G401.6 (cell line): Measurements from ENCODE around the gene P3H4.
"Not testable (repeated sequence)": the region's sequence is repeated elsewhere in the genome, so short reads cannot be mapped to it uniquely, and the experiment has no call there.

Experiments
- FAIRE-seq: peaks from 2 replicates; lab custom pipeline; 2012; peaks lifted over from hg19 to GRCh38; lab: Jason Lieb, UNC

Gene P3H4, protein sequence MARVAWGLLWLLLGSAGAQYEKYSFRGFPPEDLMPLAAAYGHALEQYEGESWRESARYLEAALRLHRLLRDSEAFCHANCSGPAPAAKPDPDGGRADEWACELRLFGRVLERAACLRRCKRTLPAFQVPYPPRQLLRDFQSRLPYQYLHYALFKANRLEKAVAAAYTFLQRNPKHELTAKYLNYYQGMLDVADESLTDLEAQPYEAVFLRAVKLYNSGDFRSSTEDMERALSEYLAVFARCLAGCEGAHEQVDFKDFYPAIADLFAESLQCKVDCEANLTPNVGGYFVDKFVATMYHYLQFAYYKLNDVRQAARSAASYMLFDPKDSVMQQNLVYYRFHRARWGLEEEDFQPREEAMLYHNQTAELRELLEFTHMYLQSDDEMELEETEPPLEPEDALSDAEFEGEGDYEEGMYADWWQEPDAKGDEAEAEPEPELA

DNA sequence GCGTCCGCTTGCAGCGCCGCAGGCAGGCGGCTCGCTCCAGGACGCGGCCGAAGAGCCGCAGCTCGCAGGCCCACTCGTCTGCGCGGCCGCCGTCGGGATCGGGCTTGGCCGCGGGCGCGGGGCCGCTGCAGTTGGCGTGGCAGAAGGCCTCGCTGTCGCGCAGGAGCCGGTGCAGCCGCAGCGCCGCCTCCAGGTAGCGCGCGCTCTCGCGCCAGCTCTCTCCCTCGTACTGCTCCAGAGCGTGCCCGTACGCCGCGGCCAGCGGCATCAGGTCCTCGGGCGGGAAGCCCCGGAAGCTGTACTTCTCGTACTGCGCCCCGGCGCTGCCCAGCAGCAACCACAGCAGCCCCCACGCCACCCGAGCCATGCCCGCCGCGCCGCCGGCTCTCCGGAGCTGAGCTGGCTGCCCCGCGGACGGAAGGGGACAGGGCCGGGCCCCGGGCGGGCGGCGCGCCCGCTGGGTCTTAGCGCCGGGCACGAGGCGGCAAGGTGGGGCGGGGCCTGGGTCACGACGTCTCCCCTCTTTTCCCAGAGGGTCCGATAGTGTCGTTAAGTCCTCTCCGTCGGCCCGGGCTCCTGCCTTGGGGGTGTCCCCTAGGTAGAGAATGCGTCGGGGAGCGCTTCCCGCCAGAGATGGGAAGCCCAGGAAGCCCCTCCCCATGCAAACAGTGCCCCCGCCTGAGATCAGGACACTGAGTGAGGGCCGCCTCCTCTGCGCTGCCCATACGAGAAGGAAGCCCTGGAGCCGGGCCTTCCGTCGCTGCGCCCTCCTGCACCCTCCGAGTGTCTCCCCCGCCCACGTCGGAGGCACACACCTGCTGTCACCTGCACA is at the start of gene P3H4:
Gene P3H4, minus strand, starts transcription at position 401 of the 832 bp plus-strand sequence. Its CDS starts 34 bp downstream, at position 367.
- no peak for FAIRE-seq

DNA sequence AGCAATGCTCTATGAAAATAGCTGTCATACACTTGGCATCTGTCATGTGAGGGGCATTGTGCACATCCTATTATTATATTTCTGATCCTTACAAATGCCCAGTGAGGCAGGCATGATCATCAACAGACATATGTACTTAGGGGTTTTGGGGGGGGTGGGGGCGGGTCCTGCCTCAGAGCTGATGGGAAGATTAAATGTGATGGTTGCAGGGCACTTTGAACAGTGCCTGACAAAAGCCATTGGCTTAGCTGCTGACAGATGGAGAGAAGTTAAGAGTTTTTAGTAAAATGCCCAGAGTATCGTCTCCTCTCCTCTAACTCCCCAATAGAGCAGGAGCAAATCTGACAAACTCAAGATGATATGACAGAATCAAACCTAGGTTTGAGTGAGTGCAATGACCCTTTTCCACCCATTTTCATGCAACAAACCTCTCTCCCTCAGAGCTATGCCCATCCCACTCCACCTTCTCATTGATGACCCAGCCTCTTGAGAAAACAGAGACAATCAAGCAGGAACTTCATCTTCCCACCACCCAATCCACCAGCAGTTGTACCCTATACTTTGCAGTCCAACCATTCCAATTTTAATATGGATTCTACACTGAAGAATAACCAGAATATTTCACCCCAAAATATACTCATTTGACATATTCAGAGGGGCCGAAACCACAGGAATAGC is 48.6 kb upstream of the P3H4 start:
- FAIRE-seq = no peak

DNA sequence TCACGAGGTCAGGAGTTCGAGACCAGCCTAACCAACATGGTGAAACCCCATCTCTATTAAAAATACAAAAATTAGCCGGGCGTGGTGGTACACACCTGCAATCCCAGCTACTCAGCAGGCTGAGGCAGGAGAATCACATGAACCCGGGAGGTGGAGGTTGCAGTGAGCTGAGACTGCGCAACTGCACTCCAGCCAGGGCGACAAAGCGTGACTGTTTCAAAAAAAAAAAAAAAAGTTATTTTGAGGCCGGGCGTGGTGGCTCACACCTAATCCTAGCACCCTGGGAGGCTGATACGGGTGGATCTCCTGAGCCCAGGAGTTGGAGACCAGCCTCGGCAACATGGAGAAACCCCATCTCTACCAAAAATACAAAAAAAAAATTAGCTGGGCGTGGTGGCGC is 39.6 kb upstream of the P3H4 start:
- not testable (repeated sequence) for FAIRE-seq

DNA sequence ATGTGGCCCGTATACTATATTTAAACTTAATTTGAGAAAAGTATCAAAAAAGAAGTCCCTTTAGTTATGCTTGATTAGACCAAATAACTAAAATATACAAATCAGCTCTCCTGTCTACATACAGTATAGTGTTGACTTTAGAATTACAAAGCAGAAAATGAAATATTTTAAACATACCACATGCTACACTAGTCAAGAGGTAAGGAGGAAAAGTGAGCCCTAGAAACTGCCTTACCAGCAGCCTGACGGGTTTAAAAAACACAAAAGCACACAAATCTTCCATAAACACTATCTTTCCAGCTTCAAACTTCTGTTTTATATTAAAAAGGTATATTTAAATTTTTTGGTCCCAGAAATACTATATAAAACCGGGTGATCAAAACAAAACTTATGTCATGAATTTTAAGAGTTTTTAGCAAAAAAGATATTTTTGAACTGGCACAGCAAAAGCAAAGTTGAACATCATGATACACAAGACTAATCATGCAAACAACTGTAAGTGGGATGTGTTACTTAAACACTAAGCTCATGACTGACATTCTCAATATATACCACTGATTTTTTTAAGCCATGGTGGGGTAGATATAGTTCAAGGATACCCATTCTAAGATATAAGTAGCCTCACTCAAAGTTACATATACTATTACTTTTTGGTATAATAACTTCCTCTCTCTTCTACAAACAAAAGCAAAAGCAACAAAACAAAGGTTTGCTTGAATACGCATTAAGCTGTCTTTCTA is 37.7 kb upstream of the P3H4 start:
- no peak for FAIRE-seq

DNA sequence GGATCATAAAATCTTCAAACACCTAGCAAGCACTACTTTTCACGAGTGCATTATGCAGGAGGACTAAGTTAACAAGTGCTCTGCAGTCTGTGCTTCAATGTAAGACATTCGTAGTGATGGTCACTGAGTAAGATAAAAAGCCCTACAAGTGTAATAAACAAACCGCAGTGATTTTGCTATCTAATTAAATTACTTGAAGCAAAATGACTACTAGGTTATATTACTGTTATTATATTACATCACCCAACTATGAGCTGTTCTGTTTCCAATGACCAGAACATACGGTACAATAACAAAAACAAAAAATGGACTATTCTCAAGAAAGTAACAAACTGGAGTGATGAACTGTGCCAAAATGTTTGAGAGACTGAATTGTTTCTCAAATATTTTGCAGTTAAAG is 37.0 kb upstream of the P3H4 start:
- FAIRE-seq = no peak

DNA sequence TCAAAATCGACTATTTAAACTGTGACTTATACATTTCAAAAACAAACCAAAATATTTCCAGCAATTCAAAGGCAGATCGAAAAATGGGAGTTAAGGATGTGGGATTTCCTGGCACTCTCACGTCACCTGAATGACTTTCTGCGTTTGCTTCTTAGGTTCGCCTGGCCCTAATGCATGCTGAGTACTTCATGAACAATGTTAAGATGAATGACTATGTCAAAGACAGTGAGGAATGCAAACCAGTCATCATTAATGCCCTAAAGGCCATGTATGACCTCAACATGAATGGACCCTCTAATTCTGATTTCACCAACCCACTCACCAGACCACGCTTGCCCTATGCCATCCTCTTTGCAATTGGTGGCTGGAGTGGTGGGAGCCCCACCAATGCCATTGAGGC is 33.2 kb upstream of the P3H4 start:
- no peak for FAIRE-seq

DNA sequence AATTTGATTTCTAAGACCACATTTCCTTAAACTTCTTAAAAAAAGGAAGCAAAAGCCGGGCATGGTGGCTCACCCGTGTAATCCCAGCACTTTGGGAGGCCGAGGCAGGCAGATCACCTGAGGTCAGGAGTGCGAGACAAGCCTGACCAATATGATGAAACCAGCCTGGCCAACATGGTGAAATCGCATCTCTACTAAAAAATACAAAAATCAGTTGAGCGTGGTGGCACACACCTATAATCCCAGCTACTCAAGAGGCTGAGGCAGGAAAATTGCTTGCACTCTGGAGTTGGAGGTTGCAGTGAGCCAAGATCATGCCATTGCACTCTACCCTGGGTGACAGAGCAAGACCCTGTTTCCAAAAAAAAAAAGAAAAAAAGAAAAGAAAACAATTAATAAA is 29.0 kb upstream of the P3H4 start:
- not testable (repeated sequence) for FAIRE-seq

DNA sequence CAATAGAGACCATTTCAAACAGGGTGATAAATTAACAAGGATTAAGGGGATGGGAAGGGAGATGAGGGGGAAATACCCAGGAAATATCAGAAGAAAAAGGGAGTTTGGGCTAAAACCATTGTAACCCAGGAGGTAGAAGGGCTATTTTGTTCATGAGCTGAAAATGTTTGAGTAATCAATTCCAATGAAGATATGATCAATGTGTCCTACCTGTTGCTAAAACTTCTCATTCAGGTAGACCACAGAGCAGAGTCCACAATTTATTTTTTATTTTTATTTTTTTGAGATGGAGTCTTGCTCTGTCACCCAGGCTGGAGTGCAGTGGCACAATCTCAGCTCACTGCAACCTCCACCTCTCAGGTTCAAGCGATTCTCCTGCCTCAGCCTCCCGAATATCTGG is 27.7 kb upstream of the P3H4 start:
- FAIRE-seq = not testable (repeated sequence)

DNA sequence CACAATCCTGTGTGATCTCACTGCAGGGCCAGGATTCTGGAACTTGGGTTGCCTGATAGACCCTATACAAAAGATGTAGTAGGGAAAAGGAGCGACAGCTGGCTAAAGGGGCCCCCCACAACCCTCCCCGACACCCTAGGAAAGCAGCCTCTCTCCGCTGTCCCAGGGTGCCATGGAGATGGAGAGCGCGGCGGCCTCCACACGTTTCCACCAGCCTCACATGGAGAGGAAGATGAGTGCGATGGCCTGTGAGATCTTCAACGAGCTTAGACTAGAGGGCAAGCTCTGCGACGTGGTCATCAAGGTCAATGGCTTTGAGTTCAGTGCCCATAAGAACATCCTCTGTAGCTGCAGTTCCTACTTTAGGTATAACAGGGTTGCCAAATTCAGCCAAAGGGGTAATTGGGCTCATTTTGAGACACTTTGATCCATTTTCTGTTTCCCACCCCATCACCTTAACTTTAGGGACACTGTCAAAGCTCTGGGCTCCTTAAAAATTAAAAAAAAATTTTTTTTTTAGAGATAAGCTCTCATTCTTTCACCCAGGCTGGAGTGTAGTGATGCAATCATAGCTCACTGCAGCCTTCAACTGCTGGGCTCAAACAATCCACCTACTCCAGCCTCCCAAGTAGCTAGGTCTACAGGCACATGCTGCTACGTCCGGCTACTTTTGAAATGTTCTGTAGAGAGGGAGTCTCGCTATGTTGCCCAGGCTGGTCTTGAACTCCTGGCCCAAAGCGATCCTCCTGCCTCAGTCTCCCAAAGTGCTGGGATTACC is 26.2 kb upstream of the P3H4 start, which contains the start of gene KLHL10:
Gene KLHL10, plus strand, starts transcription at position 65 of the 778 bp plus-strand sequence. Its CDS starts 108 bp downstream, at position 173.
- no peak for FAIRE-seq

DNA sequence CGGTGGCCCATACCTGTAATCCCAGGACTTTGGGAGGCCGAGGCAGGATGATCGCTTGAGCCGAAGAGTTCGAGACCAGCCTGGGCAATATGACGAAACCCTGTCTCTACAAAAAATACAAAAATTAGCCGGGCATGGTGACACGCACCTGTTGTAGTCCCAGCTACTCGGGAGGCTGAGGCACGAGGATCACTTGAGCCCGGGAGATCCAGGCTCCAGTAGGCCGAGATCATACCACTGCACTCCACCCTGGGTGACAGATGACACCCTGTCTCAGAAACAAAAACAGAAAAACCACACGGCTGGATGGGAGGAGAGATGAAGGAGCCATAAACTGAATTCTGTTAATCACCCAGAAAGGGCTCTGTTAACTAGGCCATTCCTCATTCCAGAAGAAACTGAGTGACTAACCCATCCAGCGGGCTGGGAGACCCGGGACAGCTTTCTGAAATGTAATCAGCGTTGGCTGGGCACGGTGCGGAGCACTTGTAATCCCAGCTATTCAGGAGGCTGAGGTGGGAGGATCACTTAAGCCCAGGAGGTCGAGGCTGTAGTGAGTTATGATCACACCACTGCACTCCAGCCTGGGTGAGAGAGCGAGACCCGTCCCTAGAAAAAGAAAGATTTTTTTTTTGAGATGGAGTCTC is 24.9 kb upstream of the P3H4 start:
- FAIRE-seq = no peak

DNA sequence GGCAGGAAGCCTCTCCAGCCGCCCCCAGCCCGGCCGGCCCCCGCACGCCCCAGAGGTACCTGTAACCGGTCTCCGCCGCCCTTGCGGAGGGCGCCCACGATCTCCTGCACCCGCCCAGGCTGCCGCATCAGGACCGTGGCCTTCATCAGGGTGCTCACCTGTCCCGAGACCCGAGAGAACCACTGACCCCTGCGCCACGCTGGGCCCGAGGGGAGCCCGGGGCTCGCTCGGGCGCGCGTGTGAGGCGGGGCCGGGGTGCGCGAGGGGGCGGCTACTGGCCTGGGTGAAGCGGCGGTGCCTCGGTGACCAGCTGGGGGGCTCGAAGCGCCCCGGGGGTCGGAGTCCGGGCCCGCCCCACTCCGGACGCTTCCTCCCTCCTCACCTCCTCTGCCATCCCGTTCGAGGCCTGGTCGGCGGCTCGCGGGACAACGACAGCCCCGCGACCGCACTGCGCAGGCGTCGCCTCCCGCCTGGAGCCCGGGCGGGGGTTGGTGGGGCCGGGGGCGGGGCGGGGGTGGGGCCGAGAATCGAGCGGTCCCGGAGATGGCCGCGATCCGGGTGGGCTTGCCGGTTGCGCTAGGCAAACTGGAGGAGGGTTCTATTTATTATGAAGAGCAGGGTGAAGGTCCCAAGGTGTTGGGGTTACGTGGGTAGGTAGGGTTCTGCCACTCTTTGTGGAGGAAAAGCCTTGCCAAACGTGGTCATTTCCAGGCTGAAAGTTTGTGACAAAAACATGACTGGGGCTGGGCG is 24.2 kb upstream of the P3H4 start, which contains the start of gene NT5C3B:
Gene NT5C3B, minus strand, starts transcription at position 433 of the 750 bp plus-strand sequence. Its CDS starts 39 bp downstream, at position 394.
- no peak for FAIRE-seq

DNA sequence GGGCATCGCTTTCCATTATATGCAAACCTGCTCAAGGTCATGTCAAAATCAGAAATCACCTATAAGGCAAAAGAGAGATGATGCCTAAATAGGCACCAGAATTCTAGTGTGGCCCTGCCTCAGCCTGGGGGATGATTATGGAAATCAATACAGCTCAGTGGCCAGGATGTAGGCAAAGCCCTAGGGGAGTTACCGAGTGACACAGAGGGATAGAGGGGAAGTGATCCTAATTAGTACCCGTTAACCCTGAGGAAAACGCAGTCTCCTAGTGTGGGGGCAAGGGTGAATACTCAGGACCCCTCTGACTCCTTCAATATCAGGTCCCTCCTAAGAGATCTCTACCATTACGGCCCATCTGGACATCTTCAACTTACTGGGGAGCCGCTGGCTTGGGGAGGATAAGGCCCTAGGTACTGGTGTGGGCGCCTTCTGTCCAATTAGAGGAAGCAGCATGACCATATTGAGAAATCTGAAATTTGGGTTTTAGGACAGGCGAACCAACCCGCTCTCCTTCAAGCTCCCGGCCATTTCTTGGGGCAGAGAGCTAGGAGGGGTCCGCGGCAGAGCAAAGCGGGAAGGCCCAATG is 23.6 kb upstream of the P3H4 start:
- FAIRE-seq = no peak

DNA sequence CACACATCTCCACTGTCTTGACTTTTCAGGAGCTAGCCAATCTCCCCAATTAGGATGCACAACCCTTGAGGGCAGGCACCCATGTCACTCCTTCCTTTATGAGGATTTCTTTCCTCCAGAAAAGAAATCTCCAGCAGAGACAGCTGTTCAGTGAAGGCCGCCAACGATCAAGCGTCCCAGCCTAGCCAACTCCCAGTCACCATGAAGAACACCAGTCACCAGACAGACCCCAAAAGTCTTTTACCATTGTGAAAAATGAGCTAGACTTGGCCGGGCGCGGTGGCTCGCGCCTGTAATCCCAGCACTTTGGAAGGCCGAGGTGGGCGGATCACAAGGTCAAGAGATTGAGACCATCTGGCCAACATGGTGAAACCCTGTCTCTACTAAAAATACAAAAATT is 18.2 kb upstream of the P3H4 start:
- FAIRE-seq = not testable (repeated sequence)

DNA sequence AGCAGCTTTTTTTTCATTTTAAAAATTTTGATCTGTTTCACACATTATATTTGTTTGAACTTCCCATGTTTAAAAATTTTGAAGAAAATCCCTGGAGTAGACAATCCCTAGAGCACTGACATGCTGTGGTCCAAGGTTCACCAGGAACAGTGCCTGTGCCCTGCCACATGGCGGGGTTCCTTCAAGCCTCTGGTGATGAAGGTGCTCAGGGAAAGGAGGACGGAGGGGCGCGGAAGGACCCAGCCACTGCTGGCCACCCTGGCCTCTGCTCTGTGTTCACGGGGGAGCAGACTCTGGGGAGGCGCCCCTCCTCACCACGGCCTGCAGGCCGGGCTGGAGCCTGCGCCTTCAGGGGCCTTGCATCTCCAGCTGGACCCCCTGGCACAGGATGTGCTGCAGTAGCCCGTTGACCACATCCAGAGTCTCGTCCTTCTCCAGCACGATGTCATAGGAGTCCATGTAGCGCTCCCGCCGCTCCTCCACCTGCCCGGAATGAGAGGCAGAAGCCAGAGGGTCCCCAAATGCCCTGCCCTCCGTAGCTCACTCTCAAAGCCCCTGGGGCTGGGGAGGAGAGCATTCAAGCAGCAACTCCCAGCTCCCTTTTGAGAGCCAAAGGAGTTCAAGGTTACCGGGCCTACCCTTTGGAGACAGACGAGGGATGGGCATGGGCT is 13.6 kb upstream of the P3H4 start:
- FAIRE-seq = no peak

DNA sequence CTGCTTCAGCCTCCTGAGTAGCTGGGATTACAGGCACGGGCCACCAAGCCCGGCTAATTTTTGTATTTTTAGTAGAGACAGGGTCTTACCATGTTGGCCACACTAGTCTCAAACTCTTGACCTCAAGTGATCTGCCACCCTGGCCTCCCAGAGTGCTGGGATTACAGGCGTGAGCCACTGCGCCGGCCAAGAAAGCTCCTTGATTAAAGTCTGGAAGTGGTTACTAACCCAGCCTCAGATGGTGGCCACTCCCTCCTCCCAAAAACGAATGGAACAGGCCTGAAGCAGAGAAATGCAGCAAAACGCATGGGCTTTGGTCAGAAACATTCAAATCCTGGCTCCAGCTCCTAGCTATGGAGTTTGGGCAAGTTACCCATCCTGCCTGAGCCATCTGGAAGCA is 12.3 kb upstream of the P3H4 start:
- FAIRE-seq = no peak

DNA sequence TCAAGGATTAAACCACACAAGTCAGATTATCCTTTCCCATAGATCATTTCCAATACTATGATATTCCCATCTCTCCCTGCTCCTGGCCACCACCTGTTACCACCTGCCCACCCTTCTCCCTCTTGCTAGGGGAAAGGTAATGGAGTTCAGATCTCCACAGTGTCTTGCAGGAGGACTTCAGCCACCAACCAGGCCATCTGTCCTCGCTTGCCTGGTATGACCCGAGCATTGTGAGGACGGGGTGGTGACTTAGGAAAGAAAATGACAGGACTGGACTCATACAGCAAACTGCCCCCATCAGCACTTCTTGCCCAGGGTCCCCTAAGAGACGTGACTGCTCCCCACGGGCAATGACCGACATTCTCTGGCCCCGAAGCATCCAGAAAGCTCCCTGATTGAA is 11.8 kb upstream of the P3H4 start:
- no peak for FAIRE-seq

DNA sequence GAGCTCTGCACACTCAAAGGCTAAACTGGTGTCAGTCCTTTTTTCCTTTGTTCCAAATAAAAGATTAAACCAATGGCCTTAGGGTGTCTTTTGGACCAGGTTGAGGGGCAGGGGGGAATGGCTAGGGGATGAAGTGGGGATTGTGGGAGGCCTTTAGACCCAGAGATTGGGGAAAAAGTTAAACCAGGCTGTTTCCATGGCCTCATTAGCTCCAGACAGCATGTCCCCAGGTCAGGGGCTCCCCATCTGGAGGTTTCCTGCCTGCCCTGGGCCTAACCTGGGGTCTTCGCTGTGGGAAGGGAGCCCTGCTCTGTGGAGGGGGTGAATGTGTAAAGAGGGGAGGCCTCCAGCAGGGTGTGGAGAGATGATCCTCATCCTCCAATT is 11.4 kb upstream of the P3H4 start:
- FAIRE-seq = no peak

DNA sequence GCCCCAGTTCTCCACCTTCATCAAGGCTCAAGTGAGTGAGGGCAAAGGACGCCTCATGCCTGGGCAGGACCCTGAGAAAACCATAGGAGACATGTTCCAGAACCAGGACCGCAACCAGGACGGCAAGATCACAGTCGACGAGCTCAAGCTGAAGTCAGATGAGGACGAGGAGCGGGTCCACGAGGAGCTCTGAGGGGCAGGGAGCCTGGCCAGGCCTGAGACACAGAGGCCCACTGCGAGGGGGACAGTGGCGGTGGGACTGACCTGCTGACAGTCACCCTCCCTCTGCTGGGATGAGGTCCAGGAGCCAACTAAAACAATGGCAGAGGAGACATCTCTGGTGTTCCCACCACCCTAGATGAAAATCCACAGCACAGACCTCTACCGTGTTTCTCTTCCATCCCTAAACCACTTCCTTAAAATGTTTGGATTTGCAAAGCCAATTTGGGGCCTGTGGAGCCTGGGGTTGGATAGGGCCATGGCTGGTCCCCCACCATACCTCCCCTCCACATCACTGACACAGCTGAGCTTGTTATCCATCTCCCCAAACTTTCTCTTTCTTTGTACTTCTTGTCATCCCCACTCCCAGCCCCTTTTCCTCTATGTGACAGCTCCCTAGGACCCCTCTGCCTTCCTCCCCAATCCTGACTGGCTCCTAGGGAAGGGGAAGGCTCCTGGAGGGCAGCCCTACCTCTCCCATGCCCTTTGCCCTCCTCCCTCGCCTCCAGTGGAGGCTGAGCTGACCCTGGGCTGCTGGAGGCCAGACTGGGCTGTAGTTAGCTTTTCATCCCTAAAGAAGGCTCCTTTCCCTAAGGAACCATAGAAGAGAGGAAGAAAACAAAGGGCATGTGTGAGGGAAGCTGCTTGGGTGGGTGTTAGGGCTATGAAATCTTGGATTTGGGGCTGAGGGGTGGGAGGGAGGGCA is 10.7 kb upstream of the P3H4 start:
- no peak for FAIRE-seq
